Naive B cell (primary cell): ENCODE data around the gene NCKAP5. TPM values are rescaled to one million over a fixed set of nuclear protein-coding genes. Genes with fewer than 3 reads are reported as not detected.

ENCODE experiments used
- ATAC-seq, 2 donors: fragments of 150-1000 bp; cut with Tn5 transposase; 2 replicates each; pipeline ENCODE4 v1.10.0; 2021; ENCODE audit warnings: low read depth in 2 of 2, mild to moderate bottlenecking in 2 of 2, moderate library complexity in 2 of 2
- DNase-seq: peaks from one replicate; pipeline ENCODE4 v3.0.0; 2022
- H3K27ac Mint-ChIP-seq, 6 donors: one replicate each; pipeline ENCODE4 v1.8.0; 2020 to 2022; ENCODE audit warnings: mild to moderate bottlenecking in 6 of 6, mixed read lengths in 6 of 6, moderate library complexity in 5 of 6, inconsistent platforms in 2 of 6
- H3K27me3 Mint-ChIP-seq, 3 donors: one replicate each; pipeline ENCODE4 v1.8.0; 2021 to 2022; ENCODE audit warnings: mixed read lengths in 3 of 3, mild to moderate bottlenecking in 1 of 3
- H3K36me3 Mint-ChIP-seq, 2 donors: one replicate each; pipeline ENCODE4 v1.8.0; 2020 to 2022; ENCODE audit warnings: mixed read lengths in 2 of 2, inconsistent platforms in 1 of 2, mild to moderate bottlenecking in 1 of 2
- H3K4me1 Mint-ChIP-seq, 3 donors: one replicate each; pipeline ENCODE4 v1.8.0; 2020 to 2022; ENCODE audit warnings: mixed read lengths in 3 of 3, inconsistent platforms in 1 of 3, mild to moderate bottlenecking in 1 of 3, moderate library complexity in 1 of 3
- H3K4me3 Mint-ChIP-seq, 8 donors: one replicate each; pipeline ENCODE4 v1.8.0; 2020 to 2022; ENCODE audit warnings: mild to moderate bottlenecking in 8 of 8, mixed read lengths in 8 of 8, moderate library complexity in 8 of 8, inconsistent platforms in 2 of 8
- H3K9me3 Mint-ChIP-seq, 7 donors: one replicate each; pipeline ENCODE4 v1.8.0; 2020 to 2022; ENCODE audit warnings: mixed read lengths in 7 of 7, mild to moderate bottlenecking in 5 of 7, inconsistent platforms in 2 of 7, moderate library complexity in 1 of 7
- polyA plus RNA-seq, 6 donors: library from polyadenylated mRNA; unstranded; fragments of 300-500 nt; fragmentation: Illumina TruSeq; gene quantifications; one replicate each; pipeline ENCODE4 v1.2.3, GENCODE V29; 2021; ENCODE audit warnings: low read depth in 6 of 6

Gene NCKAP5
- polyA plus RNA-seq, 6 donors from 2014 or later: 0.10 to 0.21 TPM; not detected in 4

DNA sequence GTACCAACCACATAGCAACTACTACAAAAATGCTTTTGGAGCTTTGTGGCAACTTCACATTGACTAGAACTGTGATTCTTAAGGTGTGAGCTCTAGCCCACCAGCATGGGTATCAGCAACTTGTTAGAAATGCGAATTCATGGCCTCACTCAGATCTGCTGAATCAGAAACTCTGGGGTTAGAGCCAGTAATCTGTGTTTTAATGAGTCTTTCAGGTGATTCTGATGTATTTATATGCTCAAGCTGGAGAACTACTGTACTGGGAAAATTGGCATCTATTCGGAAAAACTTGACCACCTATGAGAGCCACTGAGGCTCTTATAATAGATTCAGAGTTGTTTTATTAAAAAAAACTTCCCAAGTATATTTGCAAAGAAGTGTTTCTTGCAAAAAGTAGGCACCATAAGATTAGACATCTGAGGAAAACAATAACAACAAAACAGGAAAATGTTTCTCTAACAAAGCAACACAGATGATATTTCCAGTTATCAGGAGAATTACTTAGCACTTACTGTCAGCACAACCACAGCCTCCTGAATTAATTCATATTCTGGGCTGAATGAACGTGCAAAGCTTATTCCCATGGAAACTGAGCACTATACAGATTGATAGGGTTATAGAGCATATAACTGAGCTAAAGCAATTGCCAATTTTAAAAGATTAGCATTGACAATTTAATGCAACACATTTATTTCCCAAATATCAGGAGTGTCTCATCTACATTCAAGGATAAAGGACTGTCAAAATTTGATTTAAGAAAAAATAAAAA lies 71.6 kb downstream of the NCKAP5 start:
- DNase-seq (no peak), ATAC-seq (no peak)
- no peaks in the 10 kb centered on the region for H3K36me3 Mint-ChIP-seq
- H3K9me3 Mint-ChIP-seq: peaks cover 0 to 5% (median 0%) of the 10 kb centered on the region in 7 donors
- no peaks in the 10 kb centered on the region for H3K4me1 Mint-ChIP-seq
- H3K27ac Mint-ChIP-seq: no peak overlapping the region
- no peak overlapping the region for H3K4me3 Mint-ChIP-seq
- peaks cover 0 to 9% (median 0%) of the 10 kb centered on the region in 3 donors for H3K27me3 Mint-ChIP-seq

DNA sequence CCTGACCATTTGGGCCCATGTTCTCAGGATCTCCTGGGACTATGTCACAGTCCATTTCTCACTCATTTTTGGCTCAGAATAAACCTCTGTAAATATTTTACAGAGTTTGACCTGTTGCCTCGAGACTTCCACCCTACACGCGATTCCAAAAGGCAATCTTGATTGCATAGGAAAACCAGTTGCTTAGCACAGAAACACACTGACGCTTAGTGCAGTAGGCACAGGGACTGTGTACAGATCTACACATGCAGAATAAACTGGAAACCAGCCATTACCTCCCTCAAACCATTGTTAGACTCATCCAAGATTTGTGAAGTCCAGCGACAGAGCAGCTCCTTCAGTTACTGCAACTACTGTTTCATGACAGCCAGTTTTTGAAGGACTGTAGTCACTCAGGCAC lies 73.0 kb downstream of the NCKAP5 start:
- Mint-ChIP-seq H3K9me3 (peaks cover 0 to 14% (median 0%) of the 10 kb centered on the region in 7 donors), H3K4me1 (no peaks in the 10 kb centered on the region), H3K27me3 (peaks cover 0 to 9% (median 0%) of the 10 kb centered on the region in 3 donors), H3K36me3 (no peaks in the 10 kb centered on the region), H3K27ac (no peak overlapping the region), H3K4me3 (no peak overlapping the region)
- ATAC-seq (no peak), DNase-seq (no peak)

DNA sequence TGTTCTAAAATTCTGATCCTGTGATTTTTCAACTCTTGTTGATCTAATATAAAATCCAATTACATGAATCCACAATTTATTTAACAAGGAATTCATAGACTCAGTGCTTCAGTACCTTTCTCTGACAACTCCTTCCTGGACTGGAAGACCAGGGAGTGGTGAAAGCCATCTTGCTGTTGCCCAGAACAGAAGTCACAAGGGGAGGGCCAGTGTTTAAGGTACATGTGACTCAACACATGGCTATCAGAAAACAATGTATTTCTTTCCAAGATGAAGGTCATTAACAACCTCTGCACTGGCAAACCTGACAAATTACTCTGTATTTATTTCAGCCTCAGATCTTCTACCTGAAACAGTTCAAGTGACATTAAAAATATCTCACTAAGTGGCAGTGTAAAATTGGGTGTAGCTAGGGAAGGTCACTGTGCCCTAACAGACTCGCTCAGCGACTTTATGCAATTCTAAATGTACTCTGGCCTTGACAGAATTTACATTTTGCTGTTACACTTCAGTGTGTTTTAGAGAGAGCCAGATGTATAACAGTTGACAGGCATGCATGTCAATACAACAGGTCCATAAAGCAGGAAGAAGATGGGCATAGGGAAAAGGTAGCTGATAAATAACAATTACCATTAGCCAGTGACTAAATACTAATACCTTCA lies 75.4 kb downstream of the NCKAP5 start:
- no peak for DNase-seq
- ATAC-seq: no peak
- Mint-ChIP-seq H3K9me3 (peaks cover 0 to 9% (median 0%) of the 10 kb centered on the region in 7 donors), H3K36me3 (no peaks in the 10 kb centered on the region), H3K27ac (no peak overlapping the region), H3K4me1 (no peaks in the 10 kb centered on the region), H3K27me3 (peaks cover 0 to 1% (median 0%) of the 10 kb centered on the region in 3 donors), H3K4me3 (no peak overlapping the region)

- Mint-ChIP-seq H3K9me3 (peaks cover 0 to 14% (median 0%) of the 10 kb centered on the region in 7 donors), H3K36me3 (no peaks in the 10 kb centered on the region), H3K27ac (no peak overlapping the region), H3K4me3 (no peak overlapping the region), H3K27me3 (peaks cover 0 to 4% (median 0%) of the 10 kb centered on the region in 3 donors), H3K4me1 (no peaks in the 10 kb centered on the region)
- ATAC-seq (no peak), DNase-seq (no peak)
These were observed 77.8 kb downstream of the NCKAP5 start for GRCh38 chr2:133490411-133490980.

DNA sequence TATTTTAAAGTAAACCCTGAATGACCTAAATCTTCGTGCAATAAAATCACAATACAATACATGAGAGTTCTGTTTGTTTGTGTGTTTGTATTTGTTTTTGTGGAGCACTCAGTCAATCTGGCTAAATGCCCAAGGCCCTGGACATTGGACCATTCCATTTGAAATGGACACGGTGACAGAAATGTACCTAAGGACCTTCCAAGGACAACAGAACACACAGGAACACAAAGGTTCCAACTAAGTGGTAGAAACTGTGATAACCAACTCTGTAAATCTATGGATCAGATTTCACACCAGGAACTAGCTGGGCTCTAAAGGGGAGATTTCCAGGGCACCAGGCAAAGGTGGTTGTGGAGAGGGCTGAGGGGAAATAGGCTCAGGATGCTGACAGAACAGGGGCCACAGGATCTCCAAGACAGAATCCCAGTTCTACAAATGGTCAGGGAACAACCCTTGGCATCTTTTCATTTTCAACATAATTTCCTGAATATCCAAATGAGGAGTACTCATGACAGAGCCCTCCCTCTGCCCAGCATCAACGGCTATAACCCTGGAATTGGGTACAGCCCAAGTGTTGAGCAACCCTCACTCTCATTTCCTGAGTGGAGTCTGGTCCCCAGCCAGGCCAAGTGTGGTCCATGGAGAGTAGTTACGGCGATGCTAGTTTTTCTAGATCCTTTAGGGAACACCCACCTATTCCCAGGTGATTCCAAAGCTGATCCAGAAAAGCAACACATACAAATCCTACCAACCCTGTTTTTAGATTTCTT lies 78.4 kb downstream of the NCKAP5 start:
- Mint-ChIP-seq H3K27me3 (peaks cover 0 to 4% (median 0%) of the 10 kb centered on the region in 3 donors), H3K27ac (peak overlapping the region in 1 of 6 donors; percentile 34), H3K4me1 (no peaks in the 10 kb centered on the region), H3K9me3 (peaks cover 0 to 14% (median 0%) of the 10 kb centered on the region in 7 donors), H3K4me3 (no peak overlapping the region), H3K36me3 (no peaks in the 10 kb centered on the region)
- DNase-seq (no peak), ATAC-seq (no peak)

DNA sequence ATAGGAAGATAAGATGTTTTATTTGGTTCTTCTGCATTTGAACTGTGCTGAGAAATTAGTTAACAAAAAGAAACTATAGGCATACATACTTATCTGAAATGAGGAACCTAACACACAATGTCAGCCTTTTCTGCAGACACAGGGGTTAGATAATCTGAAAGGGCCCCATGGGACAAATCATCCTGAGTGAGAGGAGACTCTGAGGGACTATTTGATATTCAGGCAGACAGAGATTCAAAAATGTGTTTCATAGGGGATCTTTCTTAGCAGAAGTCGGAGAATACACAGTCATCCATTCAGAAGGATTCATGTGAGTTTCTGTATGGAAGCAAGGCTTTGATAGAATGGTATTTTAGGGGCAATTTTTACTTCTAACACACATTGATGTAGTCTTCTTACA lies 79.1 kb downstream of the NCKAP5 start:
- Mint-ChIP-seq H3K4me3 (no peak overlapping the region), H3K36me3 (no peaks in the 10 kb centered on the region), H3K9me3 (peaks cover 0 to 14% (median 2%) of the 10 kb centered on the region in 7 donors), H3K27ac (no peak overlapping the region), H3K27me3 (peaks cover 0 to 4% (median 0%) of the 10 kb centered on the region in 3 donors), H3K4me1 (no peaks in the 10 kb centered on the region)
- DNase-seq: no peak
- ATAC-seq: no peak

- no peaks in the 10 kb centered on the region for H3K4me1 Mint-ChIP-seq
- H3K4me3 Mint-ChIP-seq: no peak overlapping the region
- ATAC-seq (no peak), DNase-seq (no peak)
- no peaks in the 10 kb centered on the region for H3K36me3 Mint-ChIP-seq
- H3K9me3 Mint-ChIP-seq: peaks cover 0 to 14% (median 2%) of the 10 kb centered on the region in 7 donors
- H3K27ac Mint-ChIP-seq: no peak overlapping the region
- H3K27me3 Mint-ChIP-seq: peaks cover 0 to 7% (median 0%) of the 10 kb centered on the region in 3 donors
These were observed 81.5 kb downstream of the NCKAP5 start for GRCh38 chr2:133486771-133487191.

DNA sequence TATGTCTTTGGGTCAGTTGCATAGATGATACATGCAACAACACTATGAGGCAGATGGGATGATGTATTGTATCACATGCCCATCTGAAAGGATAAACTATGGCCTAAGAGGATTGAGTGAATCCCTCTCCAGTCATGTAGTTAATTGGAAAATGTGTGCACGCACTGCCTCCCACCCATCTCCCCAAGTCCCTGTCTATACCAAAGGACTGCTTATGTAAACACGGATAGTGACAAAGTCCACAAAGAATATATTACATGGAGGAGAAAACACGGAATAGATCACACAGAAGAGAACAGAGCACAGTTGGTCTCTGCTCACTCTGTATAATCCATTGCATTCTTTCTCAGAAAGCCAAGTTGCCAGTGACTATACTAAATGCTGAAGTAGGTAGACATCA lies 82.4 kb downstream of the NCKAP5 start:
- Mint-ChIP-seq H3K36me3 (no peaks in the 10 kb centered on the region), H3K27ac (no peak overlapping the region), H3K4me3 (no peak overlapping the region), H3K27me3 (peaks cover 0 to 12% (median under 1%) of the 10 kb centered on the region in 3 donors), H3K9me3 (peaks cover 0 to 9% (median 2%) of the 10 kb centered on the region in 7 donors), H3K4me1 (no peaks in the 10 kb centered on the region)
- no peak for ATAC-seq
- DNase-seq: no peak

DNA sequence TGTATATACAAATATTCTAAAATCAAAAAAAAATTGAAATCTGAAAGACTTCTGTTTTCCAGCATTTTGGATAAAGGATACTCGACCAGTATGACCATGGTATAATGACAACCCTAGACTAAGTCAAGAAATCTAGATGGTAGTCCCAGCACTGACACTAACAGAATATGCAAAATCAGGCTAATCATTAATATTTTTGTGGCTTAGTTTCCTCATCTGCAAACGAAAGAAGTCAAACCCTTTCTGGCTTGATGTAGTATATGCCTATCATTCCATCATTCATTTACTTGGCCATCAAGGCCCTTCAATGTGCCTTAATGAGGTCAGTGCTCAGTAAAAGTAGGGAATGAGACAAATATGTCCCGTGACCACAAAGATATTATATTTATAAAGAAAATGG lies 83.5 kb downstream of the NCKAP5 start:
- Mint-ChIP-seq H3K4me1 (no peaks in the 10 kb centered on the region), H3K4me3 (no peak overlapping the region), H3K27me3 (peaks cover 0 to 15% (median 4%) of the 10 kb centered on the region in 3 donors), H3K36me3 (no peaks in the 10 kb centered on the region), H3K27ac (no peak overlapping the region), H3K9me3 (peaks cover 0 to 6% (median 2%) of the 10 kb centered on the region in 7 donors)
- no peak for ATAC-seq
- DNase-seq: no peak

- Mint-ChIP-seq H3K36me3 (no peaks in the 10 kb centered on the region), H3K4me3 (no peak overlapping the region), H3K4me1 (no peaks in the 10 kb centered on the region), H3K27ac (no peak overlapping the region), H3K9me3 (peaks cover 0 to 5% (median 2%) of the 10 kb centered on the region in 7 donors), H3K27me3 (peaks cover 0 to 15% (median 4%) of the 10 kb centered on the region in 3 donors)
- ATAC-seq: no peak
- no peak for DNase-seq
These were observed 84.2 kb downstream of the NCKAP5 start for GRCh38 chr2:133484106-133484505.

DNA sequence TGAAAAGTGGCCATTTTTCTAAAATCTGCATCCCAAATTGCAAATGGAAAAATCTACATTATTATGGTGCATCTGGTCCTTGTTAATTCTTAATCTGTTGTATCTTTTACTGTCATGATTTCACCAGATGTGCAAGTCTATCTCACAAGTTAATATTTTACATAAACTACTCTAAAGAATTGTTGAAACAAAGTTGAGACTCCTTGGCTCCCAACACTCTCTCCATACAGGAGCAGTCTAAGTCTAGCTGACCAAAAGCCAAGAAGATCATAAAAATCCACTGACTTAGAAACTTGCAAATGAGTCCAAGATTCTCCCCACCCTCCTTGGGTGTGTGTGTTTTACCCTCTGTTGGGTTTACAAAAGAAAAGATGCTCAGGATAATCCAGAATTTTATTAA lies 85.1 kb downstream of the NCKAP5 start:
- peaks cover 0 to 15% (median 4%) of the 10 kb centered on the region in 3 donors for H3K27me3 Mint-ChIP-seq
- DNase-seq: no peak
- ATAC-seq: no peak
- H3K9me3 Mint-ChIP-seq: peaks cover 0 to 5% (median 0%) of the 10 kb centered on the region in 7 donors
- no peaks in the 10 kb centered on the region for H3K36me3 Mint-ChIP-seq
- H3K4me1 Mint-ChIP-seq: no peaks in the 10 kb centered on the region
- H3K4me3 Mint-ChIP-seq: no peak overlapping the region
- no peak overlapping the region for H3K27ac Mint-ChIP-seq

DNA sequence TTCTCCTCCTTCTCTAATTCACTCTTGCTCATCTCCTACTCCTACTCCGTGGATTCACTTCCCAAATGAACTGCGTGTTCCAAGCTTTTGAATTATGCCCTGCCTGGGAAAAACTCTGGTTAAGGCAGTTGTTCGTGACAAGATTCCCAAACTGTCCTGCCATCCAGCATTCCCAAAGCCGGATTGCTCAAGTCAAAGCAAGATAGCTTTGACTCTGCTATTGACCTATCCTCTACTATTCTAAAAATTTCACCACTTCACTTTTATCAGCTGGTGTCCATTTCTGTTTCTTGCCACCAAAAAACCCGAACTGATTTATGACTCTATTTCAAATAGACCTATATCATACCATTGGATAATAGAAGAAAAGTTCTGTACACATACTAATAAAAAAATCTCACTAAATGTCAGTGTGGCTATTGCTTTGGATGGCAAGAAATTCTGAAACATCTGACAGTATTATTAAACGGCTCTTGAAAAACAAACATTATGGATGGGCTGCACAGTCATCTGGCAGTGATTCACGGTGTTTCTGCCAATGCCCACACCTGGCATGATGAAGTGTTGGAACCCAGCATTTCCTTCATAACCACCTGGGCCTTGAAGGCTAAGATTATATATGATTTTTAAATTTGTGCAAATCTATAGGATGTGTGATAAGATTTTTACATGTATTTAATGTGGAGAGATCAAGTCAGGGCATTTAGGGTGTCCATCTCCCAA lies 87.4 kb downstream of the NCKAP5 start:
- Mint-ChIP-seq H3K4me3 (no peak overlapping the region), H3K36me3 (no peaks in the 10 kb centered on the region), H3K27me3 (peaks cover 0 to 14% (median 4%) of the 10 kb centered on the region in 3 donors), H3K9me3 (peaks cover 0 to 4% (median 0%) of the 10 kb centered on the region in 7 donors), H3K27ac (no peak overlapping the region), H3K4me1 (no peaks in the 10 kb centered on the region)
- ATAC-seq (no peak), DNase-seq (no peak)

DNA sequence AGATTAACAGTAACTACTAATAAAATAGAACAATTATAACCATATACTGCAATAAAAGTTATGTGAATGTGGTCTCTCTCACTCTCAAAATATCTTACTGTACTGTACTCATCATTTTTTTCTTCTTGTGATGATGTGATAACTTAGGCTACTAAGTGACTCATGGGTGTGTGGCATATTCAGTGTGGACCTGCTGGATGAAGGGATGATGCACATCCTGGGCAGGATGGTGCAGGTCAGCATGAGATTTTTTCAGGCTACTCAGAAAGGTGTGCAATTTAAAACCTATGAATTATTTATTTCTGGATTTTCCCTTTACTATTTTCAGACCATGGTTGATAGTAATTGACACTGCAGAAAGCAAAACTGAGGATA lies 90.7 kb downstream of the NCKAP5 start:
- Mint-ChIP-seq H3K9me3 (no peaks in the 10 kb centered on the region), H3K36me3 (no peaks in the 10 kb centered on the region), H3K27me3 (peaks cover 0 to 11% (median 4%) of the 10 kb centered on the region in 3 donors), H3K4me3 (no peak overlapping the region), H3K27ac (no peak overlapping the region), H3K4me1 (no peaks in the 10 kb centered on the region)
- ATAC-seq (no peak), DNase-seq (no peak)
